HepG2 (cell line): ENCODE results near the gene ZNF274. TPM values are rescaled to one million over a fixed set of nuclear protein-coding genes. Genes with fewer than 3 reads are reported as not detected.

ENCODE experiments used
- NFIB ChIP-seq: sonication (generic); formaldehyde crosslinking; IDR thresholded peaks from 2 replicates; pipeline ENCODE4 v1.9.0; 2021; ENCODE audit warnings: missing genetic modification reagents, mild to moderate bottlenecking, borderline replicate concordance
- TERF1 ChIP-seq: sonication (generic); formaldehyde crosslinking; IDR thresholded peaks from 2 replicates; pipeline ENCODE4 v1.8.0; 2022; ENCODE audit warnings: mild to moderate bottlenecking, missing genetic modification reagents, moderate library complexity
- ZKSCAN1 ChIP-seq: fragments of 150-350 bp; IDR thresholded peaks from 2 replicates; pipeline ENCODE4 v1.6.1; 2014; ENCODE audit warnings: low read length
- ZNF549 ChIP-seq: sonication (generic); formaldehyde crosslinking; IDR thresholded peaks from 2 replicates; pipeline ENCODE4 v1.5.0; 2020; ENCODE audit warnings: missing genetic modification reagents
- ZNF576 ChIP-seq: sonication (generic); formaldehyde crosslinking; IDR thresholded peaks from 2 replicates; pipeline ENCODE4 v1.4.0; 2020; ENCODE audit warnings: mild to moderate bottlenecking, missing genetic modification reagents
- ZNF724P ChIP-seq: sonication (generic); formaldehyde crosslinking; IDR thresholded peaks from 2 replicates; pipeline ENCODE4 v1.8.0; 2022; ENCODE audit warnings: missing genetic modification reagents, borderline replicate concordance
- ZSCAN21 ChIP-seq: sonication (generic); formaldehyde crosslinking; IDR thresholded peaks from 2 replicates; pipeline ENCODE4 v1.8.0; 2022; ENCODE audit warnings: mild to moderate bottlenecking, missing genetic modification reagents, moderate library complexity, borderline replicate concordance
- polyA plus RNA-seq, 8 experiments: library from polyadenylated mRNA; depleted of rRNA in 3 of 8; stranded (reverse) in 7 of 8; unstranded in 1 of 8; fragments of >200 nt; fragmentation: Illumina TruSeq in 4 of 8; extraction: Trizol in 4 of 8; gene quantifications; 2 replicates each; pipeline versions ENCODE4 v1.2.1 to v1.2.3, GENCODE V29; 2011 to 2016; ENCODE audit warnings: low read depth in 4 of 8, missing spikeins in 1 of 8, mixed read lengths in 1 of 8; ENCODE audit not compliant: insufficient read depth in 1 of 8
- total RNA-seq, 5 experiments: library from RNA; depleted of rRNA; stranded (reverse); fragments of >200 nt; fragmentation: Illumina TruSeq; extraction: Trizol; gene quantifications; 2 replicates each; pipeline ENCODE4 v1.2.3, GENCODE V29; 2016; ENCODE audit warnings: low read depth in 1 of 5
- TF ChIP-seq, protein P1 (sequence below): sonication (generic); formaldehyde crosslinking; IDR thresholded peaks from 2 replicates; pipeline ENCODE4 v1.5.1; 2020; ENCODE audit warnings: mild to moderate bottlenecking, missing genetic modification reagents, borderline replicate concordance
- TF ChIP-seq, protein P2 (sequence below): sonication (generic); formaldehyde crosslinking; IDR thresholded peaks from 2 replicates; pipeline ENCODE4 v1.8.1; 2023; ENCODE audit warnings: missing genetic modification reagents, inconsistent platforms, borderline replicate concordance
- TF ChIP-seq, protein P3 (sequence below): sonication (generic); formaldehyde crosslinking; IDR thresholded peaks from 2 replicates; pipeline ENCODE4 v1.5.1; 2020; ENCODE audit warnings: mild to moderate bottlenecking, moderate library complexity, missing genetic modification reagents
- TF ChIP-seq, protein P4 (sequence below): sonication (generic); formaldehyde crosslinking; IDR thresholded peaks from 2 replicates; pipeline ENCODE4 v1.4.0; 2020; ENCODE audit warnings: missing genetic modification reagents, borderline replicate concordance

The ZNF274 gene
- total and polyA plus RNA-seq, 2 of the 13 experiments (the other 11 are each of a cell fraction or from before 2014, with no cell fraction given): 16.1 to 23.0 TPM

- TF ChIP-seq, protein P1, sequence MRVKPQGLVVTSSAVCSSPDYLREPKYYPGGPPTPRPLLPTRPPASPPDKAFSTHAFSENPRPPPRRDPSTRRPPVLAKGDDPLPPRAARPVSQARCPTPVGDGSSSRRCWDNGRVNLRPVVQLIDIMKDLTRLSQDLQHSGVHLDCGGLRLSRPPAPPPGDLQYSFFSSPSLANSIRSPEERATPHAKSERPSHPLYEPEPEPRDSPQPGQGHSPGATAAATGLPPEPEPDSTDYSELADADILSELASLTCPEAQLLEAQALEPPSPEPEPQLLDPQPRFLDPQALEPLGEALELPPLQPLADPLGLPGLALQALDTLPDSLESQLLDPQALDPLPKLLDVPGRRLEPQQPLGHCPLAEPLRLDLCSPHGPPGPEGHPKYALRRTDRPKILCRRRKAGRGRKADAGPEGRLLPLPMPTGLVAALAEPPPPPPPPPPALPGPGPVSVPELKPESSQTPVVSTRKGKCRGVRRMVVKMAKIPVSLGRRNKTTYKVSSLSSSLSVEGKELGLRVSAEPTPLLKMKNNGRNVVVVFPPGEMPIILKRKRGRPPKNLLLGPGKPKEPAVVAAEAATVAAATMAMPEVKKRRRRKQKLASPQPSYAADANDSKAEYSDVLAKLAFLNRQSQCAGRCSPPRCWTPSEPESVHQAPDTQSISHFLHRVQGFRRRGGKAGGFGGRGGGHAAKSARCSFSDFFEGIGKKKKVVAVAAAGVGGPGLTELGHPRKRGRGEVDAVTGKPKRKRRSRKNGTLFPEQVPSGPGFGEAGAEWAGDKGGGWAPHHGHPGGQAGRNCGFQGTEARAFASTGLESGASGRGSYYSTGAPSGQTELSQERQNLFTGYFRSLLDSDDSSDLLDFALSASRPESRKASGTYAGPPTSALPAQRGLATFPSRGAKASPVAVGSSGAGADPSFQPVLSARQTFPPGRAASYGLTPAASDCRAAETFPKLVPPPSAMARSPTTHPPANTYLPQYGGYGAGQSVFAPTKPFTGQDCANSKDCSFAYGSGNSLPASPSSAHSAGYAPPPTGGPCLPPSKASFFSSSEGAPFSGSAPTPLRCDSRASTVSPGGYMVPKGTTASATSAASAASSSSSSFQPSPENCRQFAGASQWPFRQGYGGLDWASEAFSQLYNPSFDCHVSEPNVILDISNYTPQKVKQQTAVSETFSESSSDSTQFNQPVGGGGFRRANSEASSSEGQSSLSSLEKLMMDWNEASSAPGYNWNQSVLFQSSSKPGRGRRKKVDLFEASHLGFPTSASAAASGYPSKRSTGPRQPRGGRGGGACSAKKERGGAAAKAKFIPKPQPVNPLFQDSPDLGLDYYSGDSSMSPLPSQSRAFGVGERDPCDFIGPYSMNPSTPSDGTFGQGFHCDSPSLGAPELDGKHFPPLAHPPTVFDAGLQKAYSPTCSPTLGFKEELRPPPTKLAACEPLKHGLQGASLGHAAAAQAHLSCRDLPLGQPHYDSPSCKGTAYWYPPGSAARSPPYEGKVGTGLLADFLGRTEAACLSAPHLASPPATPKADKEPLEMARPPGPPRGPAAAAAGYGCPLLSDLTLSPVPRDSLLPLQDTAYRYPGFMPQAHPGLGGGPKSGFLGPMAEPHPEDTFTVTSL: 0 out of 2 replicates have a peak, but pooled peaks have one; percentile 3
- TF ChIP-seq ZSCAN21 (peak; percentile 80; the same call in 1 of the 2 replicates), ZNF576 (CRISPR knock-in tag) (no peak), ZNF724P (CRISPR knock-in tag) (no peak; the same call in 1 of the 2 replicates), TERF1 (no peak), ZKSCAN1 (no peak), NFIB (CRISPR knock-in tag) (no peak), ZNF549 (CRISPR knock-in tag) (no peak)
- TF ChIP-seq, protein P2, sequence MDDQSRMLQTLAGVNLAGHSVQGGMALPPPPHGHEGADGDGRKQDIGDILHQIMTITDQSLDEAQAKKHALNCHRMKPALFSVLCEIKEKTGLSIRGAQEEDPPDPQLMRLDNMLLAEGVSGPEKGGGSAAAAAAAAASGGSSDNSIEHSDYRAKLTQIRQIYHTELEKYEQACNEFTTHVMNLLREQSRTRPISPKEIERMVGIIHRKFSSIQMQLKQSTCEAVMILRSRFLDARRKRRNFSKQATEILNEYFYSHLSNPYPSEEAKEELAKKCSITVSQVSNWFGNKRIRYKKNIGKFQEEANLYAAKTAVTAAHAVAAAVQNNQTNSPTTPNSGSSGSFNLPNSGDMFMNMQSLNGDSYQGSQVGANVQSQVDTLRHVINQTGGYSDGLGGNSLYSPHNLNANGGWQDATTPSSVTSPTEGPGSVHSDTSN (CRISPR knock-in tag): no peak
- TF ChIP-seq, protein P3, sequence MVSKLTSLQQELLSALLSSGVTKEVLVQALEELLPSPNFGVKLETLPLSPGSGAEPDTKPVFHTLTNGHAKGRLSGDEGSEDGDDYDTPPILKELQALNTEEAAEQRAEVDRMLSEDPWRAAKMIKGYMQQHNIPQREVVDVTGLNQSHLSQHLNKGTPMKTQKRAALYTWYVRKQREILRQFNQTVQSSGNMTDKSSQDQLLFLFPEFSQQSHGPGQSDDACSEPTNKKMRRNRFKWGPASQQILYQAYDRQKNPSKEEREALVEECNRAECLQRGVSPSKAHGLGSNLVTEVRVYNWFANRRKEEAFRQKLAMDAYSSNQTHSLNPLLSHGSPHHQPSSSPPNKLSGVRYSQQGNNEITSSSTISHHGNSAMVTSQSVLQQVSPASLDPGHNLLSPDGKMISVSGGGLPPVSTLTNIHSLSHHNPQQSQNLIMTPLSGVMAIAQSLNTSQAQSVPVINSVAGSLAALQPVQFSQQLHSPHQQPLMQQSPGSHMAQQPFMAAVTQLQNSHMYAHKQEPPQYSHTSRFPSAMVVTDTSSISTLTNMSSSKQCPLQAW (CRISPR knock-in tag): peak; percentile 79
- TF ChIP-seq, protein P4, sequence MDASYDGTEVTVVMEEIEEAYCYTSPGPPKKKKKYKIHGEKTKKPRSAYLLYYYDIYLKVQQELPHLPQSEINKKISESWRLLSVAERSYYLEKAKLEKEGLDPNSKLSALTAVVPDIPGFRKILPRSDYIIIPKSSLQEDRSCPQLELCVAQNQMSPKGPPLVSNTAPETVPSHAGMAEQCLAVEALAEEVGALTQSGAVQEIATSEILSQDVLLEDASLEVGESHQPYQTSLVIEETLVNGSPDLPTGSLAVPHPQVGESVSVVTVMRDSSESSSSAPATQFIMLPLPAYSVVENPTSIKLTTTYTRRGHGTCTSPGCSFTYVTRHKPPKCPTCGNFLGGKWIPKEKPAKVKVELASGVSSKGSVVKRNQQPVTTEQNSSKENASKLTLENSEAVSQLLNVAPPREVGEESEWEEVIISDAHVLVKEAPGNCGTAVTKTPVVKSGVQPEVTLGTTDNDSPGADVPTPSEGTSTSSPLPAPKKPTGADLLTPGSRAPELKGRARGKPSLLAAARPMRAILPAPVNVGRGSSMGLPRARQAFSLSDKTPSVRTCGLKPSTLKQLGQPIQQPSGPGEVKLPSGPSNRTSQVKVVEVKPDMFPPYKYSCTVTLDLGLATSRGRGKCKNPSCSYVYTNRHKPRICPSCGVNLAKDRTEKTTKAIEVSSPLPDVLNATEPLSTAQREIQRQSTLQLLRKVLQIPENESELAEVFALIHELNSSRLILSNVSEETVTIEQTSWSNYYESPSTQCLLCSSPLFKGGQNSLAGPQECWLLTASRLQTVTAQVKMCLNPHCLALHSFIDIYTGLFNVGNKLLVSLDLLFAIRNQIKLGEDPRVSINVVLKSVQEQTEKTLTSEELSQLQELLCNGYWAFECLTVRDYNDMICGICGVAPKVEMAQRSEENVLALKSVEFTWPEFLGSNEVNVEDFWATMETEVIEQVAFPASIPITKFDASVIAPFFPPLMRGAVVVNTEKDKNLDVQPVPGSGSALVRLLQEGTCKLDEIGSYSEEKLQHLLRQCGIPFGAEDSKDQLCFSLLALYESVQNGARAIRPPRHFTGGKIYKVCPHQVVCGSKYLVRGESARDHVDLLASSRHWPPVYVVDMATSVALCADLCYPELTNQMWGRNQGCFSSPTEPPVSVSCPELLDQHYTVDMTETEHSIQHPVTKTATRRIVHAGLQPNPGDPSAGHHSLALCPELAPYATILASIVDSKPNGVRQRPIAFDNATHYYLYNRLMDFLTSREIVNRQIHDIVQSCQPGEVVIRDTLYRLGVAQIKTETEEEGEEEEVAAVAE (CRISPR knock-in tag): peak; percentile 67; the same call in 1 of the 2 replicates
Measured at GRCh38 chr19:58154679-58155648, 27.9 kb upstream of the ZNF274 start (continued).
